Stimulated activated CD4-positive, alpha-beta T cell treated with anti-CD3 and anti-CD28 coated beads, Interleukin-12 subunit alpha, Interleukin-12 subunit beta, amount 100 ng/mL, for 4 hours (primary cell): ENCODE measurements around the gene DHPS.

Source experiments
- DNase-seq: peaks from one replicate; pipeline ENCODE4 v3.0.0-alpha.2; 2020

The DHPS gene

GRCh38 chr19:12641456-12641855, 40.2 kb downstream of the DHPS start:
- DNase-seq, result no peak

GRCh38 chr19:12639901-12640613, 41.6 kb downstream of the DHPS start:
- peak; percentile 86 for DNase-seq

- no peak for DNase-seq
Observed at GRCh38 chr19:12638611-12639182, 43.0 kb downstream of the DHPS start.

GRCh38 chr19:12636631-12637030, 45.0 kb downstream of the DHPS start:
- DNase-seq, result no peak

GRCh38 chr19:12629215-12629614, 52.5 kb downstream of the DHPS start:
- DNase-seq, result no peak

GRCh38 chr19:12628040-12629022, 53.3 kb downstream of the DHPS start:
- DNase-seq, result no peak

GRCh38 chr19:12626958-12627357, 54.7 kb downstream of the DHPS start:
- no peak for DNase-seq
